ENCODE results near the gene N4BP2L1.

N4BP2L1 gene

GRCh38 chr13:32431361-32431760 lies 3.4 kb upstream of the N4BP2L1 start:
- no peak for DNase-seq (ENCODE audit: low read depth in 2 of 2)

GRCh38 chr13:32430018-32430747 lies 2.3 kb upstream of the N4BP2L1 start:
- no peak for DNase-seq (ENCODE audit: low read depth in 2 of 2)

- DNase-seq (ENCODE audit: low read depth in 2 of 2), result no peak
These were observed 1.5 kb upstream of the N4BP2L1 start for GRCh38 chr13:32429433-32429909.

DNA sequence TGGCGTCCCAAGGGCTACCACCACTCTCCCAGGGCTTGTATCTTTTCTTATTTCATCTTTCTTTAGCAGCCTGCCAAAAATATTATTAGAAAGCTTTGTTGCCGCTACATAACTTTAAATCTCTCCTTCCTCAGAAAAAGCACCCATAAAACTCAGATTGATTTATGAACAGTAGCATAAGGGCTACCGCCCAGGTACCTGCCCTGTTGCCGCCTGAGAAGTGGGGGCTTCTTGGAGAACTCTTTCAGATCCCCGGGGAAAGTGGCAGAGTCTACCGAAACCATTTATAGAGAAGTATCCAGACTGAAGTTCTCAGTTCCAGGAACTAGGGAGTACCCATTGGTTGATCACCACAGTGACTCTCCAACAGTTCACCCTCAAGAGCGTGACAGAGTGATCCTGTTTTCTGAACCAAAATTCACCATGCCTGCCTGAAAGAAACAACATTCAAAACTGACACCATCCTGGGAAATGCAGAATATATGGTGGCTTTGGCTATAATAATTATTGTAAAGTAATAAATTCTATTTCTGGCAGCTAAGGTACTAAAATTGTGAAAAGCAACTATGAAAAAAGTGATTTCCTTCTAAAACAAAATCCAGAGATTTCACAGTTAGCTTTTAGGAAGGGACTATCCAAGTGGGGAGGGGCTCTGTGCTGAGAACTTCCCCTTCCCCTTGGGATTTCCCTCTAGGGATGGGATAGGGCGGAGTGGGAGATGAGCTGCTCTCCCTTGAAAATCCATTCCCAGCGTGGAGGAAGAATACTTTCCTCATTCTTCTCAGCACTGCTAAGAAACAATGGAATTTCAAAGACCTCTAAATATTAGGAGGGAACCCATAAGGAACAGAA lies 877 bp upstream of the N4BP2L1 start:
- no peak for DNase-seq (ENCODE audit: low read depth in 2 of 2)

GRCh38 chr13:32426990-32427851 lies 709 bp downstream of the N4BP2L1 start:
- DNase-seq (ENCODE audit: low read depth in 2 of 2), result no peak

DNA sequence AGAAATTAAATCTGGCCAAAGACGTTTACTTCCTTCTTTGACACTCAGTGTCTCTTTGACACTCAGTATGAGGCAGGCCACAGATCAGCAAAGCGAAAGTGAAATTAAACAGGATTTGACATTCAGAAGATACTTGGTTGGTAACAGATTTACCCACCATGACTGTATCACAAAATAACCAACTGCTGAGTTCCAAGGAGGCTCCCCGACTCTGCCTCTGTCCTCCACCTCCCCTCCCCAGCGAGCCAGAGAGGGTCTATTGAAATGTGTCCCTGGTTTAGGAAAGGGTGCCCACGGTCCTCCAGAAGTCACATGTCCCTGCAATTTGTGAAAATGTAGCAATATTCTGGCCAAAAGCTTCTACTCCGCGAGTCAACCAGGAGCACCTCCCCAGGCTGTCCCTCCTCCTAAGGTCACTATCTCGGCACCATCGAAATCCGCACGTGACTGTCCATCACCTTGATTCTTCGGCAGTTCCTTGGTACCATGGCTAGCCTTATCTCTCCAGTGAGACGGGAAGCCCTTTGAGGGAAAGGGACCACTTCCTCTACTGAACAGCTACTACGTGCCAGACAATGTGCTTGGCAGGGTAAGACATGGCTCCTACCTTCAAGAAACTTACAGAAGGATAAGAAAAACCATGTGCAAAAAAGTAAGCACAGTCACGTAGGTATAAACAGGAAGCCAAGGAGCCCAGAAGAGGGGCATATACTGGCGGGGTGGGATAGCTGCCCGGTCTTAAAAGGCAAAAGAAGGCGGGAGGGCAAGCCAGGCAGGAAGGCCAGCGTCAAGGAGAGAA lies 1.5 kb downstream of the N4BP2L1 start:
- no peak for DNase-seq (ENCODE audit: low read depth in 2 of 2)

- no peak for DNase-seq (ENCODE audit: low read depth in 2 of 2)
These were observed 2.8 kb downstream of the N4BP2L1 start for GRCh38 chr13:32425158-32425557.

DNA sequence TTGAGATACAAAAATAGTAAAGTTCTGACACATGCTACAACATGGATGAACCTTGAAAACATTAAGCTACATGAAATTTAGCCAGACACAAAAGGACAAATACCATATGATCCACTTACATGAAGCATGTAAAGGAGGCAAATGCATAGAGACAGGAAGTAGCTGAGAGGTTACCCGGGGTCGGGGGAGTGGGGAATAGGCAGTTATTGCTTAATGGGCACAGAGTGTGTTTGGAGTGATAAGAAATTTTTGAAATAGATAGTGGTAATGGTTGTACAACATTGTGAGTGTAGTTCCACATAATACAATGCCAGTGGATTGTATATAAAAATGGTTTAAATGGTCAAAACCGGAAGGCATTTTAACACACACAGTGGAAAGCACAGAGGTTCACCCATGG lies 4.3 kb downstream of the N4BP2L1 start:
- no peak for DNase-seq (ENCODE audit: low read depth in 2 of 2)

GRCh38 chr13:32419862-32420261 lies 8.1 kb downstream of the N4BP2L1 start:
- no peak for DNase-seq (ENCODE audit: low read depth in 2 of 2)

DNA sequence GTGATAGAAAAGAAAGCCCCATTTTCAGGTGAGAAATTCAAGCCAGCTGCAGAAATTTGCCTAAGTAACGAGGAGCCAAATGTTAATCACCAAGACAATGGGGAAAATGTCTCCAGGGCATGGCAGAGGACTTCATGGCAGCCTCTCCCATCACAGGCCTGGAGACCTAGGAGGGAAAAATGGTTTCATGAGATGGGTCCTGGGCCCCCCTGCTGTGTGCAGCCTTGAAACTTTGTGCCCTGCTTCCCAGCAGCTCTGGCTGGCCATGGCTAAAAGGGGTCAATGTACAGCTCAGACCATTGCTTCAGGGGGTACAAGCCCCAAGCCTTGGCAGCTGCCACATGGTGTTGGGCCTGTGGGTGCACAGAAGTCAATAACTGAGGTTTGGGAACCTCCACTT lies 9.9 kb downstream of the N4BP2L1 start:
- no peak for DNase-seq (ENCODE audit: low read depth in 2 of 2)

- DNase-seq (ENCODE audit: low read depth in 2 of 2), result no peak
These were observed 12.9 kb downstream of the N4BP2L1 start for GRCh38 chr13:32415019-32415418.

DNA sequence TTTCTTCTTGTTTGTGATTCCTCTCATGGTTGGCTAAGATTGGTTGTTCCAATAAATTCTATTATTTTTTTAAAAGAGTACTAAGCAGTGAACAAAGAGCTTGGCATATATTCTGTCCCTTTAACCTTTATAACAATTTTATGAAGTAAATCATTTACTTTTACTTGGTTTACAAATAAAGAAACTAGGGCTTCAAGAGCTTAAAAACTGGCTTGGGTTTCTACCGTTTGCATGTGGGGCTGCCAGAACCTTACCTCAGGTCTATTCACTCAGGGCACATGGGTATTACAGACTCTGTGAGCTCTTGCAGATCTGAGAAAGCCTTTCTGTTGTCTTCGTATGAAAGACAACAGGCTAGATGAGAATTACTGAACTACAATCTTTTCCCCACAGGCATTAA lies 13.3 kb downstream of the N4BP2L1 start:
- DNase-seq (ENCODE audit: low read depth in 2 of 2), result no peak

DNA sequence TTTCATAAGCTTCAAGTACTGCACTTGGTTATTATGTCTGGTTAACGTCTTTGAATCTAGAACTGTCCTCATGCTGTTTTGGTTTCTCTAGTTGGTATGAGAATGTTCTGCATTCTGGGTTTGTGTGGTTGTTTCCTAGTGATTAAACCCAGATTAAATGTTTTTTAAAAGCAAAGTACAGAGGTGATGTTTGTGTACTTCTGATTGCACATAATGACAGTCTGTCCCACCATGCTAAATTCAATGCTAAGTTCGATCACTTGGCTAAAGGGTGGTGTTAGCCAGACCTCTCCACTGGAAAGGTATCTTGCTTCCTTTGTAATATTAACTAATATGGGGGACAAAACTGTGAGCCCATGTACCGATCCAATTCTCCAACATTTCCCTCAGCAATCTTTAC lies 14.6 kb downstream of the N4BP2L1 start:
- no peak for DNase-seq (ENCODE audit: low read depth in 2 of 2)

DNA sequence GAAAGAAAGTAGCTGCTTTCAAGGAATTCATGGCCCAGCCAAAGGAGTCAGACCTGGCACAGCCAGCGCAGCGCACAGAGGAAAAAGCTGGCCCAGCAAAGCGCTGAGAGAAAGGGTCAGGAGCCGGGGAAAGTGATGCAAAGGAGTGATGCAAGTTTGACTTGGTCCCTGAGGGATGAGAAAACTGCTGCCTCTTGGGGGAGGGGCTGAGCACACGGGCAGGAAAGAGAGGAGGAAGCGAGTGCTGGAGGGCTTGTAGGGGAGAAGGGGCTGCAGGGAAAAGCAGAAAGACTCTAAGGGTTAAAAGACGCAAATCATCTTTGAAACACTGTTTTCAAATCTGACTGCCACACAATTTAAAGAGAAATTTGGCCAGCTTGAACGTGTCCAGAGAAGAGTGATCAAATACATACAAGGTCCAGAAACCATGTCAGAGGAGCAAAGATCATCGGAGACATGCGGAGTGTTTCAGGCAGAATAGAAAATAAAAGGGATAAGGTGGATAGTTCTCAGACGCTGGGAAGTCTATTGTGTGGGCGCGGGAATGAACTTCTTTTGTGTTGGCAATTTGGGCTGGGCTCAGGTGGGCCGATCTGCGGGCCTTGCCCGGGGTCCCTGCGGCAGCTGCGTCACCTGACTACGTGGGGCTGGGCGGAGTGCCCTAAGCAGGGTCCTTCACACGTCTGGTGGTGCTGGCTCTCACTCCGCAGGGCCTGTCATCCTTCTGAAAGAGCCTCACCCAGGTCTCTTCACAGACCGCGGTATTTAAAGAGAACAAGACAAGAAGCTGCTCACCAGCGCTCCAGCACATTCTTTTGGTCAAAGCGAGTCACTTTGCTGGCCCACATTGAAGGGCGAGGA lies 18.1 kb downstream of the N4BP2L1 start:
- no peak for DNase-seq (ENCODE audit: low read depth in 2 of 2)

- no peak for DNase-seq (ENCODE audit: low read depth in 2 of 2)
These were observed 19.0 kb downstream of the N4BP2L1 start for GRCh38 chr13:32409001-32409313.

GRCh38 chr13:32408296-32409000 lies 19.5 kb downstream of the N4BP2L1 start:
- DNase-seq (ENCODE audit: low read depth in 2 of 2), result no peak

DNA sequence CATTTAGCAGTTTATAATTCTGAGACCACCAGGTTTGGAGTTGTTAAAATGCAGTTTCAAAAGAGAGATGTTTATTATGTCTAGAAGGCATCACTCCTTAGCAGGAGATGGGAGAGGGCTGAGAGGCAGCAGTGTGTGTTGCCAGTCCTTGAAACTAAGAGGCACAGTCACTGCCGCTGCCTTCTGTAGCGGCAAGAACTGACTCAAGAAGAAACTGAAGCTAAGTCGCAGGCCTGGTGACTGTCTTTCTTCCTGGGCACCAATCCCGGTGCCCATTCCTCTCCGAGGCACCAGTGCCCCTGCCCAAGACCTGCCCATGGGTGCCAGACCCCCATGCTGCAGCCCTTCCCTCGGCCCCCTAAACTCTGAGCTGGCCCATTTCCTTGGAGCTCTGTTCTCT lies 20.1 kb downstream of the N4BP2L1 start:
- DNase-seq (ENCODE audit: low read depth in 2 of 2), result no peak

GRCh38 chr13:32403108-32403507 lies 24.8 kb downstream of the N4BP2L1 start:
- DNase-seq (ENCODE audit: low read depth in 2 of 2), result no peak

DNA sequence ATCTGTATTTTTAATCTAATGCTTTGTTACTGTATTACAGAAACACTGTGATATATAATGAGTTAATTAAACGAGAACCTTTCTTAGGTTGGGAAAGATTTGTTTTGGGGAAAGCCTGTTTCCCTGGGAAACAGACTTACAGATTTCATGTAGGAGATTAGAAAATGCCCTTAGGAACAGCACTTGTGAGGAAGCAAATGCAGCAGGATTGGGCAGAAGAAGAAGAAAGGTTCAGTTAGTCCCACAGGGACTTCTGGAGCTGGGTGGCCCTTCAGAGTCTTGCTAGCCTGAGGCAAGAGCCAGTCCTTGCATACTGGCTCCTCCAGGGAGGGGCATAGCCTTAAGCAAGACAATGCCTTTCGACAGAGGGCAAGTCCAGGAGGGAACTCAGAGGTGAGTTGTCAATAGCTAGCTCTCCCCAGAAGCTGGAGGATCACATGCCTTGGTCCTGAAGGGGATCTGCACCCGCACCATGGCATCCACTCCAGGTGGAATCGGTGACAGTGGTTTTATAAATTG lies 36.8 kb downstream of the N4BP2L1 start:
- DNase-seq (ENCODE audit: low read depth in 2 of 2), result no peak

- DNase-seq (ENCODE audit: low read depth in 2 of 2), result no peak
These were observed 37.4 kb downstream of the N4BP2L1 start for GRCh38 chr13:32390484-32390883.

Data from stimulated activated CD8-positive, alpha-beta memory T cell treated with anti-CD3 and anti-CD28 coated beads, Interleukin-2, amount 100 ng/mL, for 1 hour (primary cell).